Measurements from ENCODE around the gene NTRK2. TPM values are rescaled to one million over a fixed set of nuclear protein-coding genes. Genes with fewer than 3 reads are reported as not detected.

Gene NTRK2
- polyA plus RNA-seq, 1 experiment, result 2.0 TPM

DNA sequence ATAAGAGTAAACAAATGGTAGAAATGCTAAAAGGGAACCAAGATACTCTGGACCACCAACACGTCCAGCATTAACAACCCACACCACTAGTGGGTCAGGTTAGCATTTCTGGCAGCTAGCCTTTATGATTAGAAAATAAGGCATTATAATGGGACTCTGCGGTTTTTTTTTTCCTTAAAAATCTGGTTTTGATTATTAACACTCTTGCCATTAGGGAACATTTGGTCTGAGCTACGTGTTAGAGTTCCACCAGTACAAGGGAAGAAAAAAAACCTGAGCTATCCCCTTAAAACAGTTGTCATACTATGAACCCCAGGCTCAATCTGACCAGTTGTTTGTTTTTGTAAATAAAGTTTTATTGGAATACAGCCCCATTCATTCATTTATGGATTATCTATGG is 110.4 kb downstream of the NTRK2 start:
- no peak overlapping the region for H3K4me3 ChIP-seq (ENCODE audit: low read depth, low read length)
- no peak for DNase-seq (ENCODE audit: low read depth)
- H3K27me3 ChIP-seq (ENCODE audit: control insufficient read depth, insufficient read depth, low read length), result no peaks in the 10 kb centered on the region; the same call in none of the 2 replicates
- CTCF ChIA-PET, result interaction anchor here (0.5 to 5.7 kb wide), 7 partner anchors 9 to 383 kb away, joined by 3 to 56 read pairs (median 7); no protein-coding TSS in a partner anchor
- no peaks in the 10 kb centered on the region; the same call in 1 of the 2 replicates for H3K36me3 ChIP-seq (ENCODE audit: control insufficient read depth, insufficient read depth, low read length)
- TF ChIP-seq, protein P1, sequence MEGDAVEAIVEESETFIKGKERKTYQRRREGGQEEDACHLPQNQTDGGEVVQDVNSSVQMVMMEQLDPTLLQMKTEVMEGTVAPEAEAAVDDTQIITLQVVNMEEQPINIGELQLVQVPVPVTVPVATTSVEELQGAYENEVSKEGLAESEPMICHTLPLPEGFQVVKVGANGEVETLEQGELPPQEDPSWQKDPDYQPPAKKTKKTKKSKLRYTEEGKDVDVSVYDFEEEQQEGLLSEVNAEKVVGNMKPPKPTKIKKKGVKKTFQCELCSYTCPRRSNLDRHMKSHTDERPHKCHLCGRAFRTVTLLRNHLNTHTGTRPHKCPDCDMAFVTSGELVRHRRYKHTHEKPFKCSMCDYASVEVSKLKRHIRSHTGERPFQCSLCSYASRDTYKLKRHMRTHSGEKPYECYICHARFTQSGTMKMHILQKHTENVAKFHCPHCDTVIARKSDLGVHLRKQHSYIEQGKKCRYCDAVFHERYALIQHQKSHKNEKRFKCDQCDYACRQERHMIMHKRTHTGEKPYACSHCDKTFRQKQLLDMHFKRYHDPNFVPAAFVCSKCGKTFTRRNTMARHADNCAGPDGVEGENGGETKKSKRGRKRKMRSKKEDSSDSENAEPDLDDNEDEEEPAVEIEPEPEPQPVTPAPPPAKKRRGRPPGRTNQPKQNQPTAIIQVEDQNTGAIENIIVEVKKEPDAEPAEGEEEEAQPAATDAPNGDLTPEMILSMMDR (IDR thresholded peaks at IDR 0.05; ENCODE audit: insufficient read depth, low read depth, low read length), result no peak
- POLR2A ChIA-PET, result interaction anchor here (0.5 kb wide), 1 partner anchor 20 kb away, joined by 4 read pairs; no protein-coding TSS in a partner anchor

DNA sequence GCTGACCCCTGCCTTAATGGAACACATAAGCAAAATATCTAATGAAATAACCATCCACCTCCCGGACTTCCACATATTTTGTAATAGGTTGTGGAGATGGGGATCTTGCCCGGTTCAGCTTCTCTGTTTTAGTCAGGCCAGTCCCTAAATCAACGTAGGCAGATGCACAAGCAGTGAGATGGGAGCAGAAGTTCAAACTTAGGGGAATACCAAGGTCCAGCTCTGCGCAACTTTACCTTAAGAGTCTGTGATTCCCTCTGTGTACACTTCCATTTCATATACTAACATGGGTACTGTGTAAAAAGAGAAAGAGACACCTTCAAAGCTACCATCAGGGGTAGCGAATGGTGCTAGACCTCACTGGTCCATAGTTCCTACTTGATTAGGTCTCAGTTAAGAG is 110.9 kb downstream of the NTRK2 start:
- ChIA-PET POLR2A (interaction anchor here (0.5 kb wide), 1 partner anchor 19 kb away, joined by 4 read pairs; no protein-coding TSS in a partner anchor), CTCF (interaction anchor here (0.5 to 5.7 kb wide), 7 partner anchors 9 to 383 kb away, joined by 3 to 56 read pairs (median 7); no protein-coding TSS in a partner anchor)
- Histone ChIP-seq H3K27me3 (ENCODE audit: control insufficient read depth, insufficient read depth, low read length) (no peaks in the 10 kb centered on the region; the same call in none of the 2 replicates), H3K4me3 (ENCODE audit: low read depth, low read length) (no peak overlapping the region), H3K36me3 (ENCODE audit: control insufficient read depth, insufficient read depth, low read length) (no peaks in the 10 kb centered on the region; the same call in 1 of the 2 replicates)
- no peak for DNase-seq (ENCODE audit: low read depth)
- TF ChIP-seq, protein P1 (IDR thresholded peaks at IDR 0.05; ENCODE audit: insufficient read depth, low read depth, low read length), result no peak

DNA sequence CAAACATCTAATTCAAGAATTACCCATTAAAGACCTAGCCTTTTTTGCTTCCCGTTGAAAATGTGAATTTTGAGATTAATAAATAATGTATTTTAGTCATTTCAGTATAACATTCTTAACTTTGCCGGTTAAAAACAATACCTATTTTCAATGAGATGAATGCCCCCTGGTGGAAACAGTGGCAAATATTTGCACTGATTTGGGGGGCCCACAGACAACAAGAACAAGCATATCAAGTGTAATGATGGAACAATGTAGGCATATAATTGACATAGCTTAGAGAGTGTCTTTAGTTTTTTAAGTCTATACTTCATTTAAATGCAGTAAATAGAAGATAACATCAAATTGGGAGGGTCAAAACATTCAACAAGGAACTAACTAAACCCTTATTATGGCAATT is 111.9 kb downstream of the NTRK2 start:
- ChIA-PET CTCF (interaction anchor here (0.7 to 5.7 kb wide), 8 partner anchors 8 to 384 kb away, joined by 3 to 56 read pairs (median 6); no protein-coding TSS in a partner anchor), POLR2A (no interaction called here)
- no peak overlapping the region for H3K4me3 ChIP-seq (ENCODE audit: low read depth, low read length)
- no peaks in the 10 kb centered on the region; the same call in 1 of the 2 replicates for H3K36me3 ChIP-seq (ENCODE audit: control insufficient read depth, insufficient read depth, low read length)
- no peaks in the 10 kb centered on the region; the same call in none of the 2 replicates for H3K27me3 ChIP-seq (ENCODE audit: control insufficient read depth, insufficient read depth, low read length)
- DNase-seq (ENCODE audit: low read depth), result no peak
- TF ChIP-seq, protein P1 (IDR thresholded peaks at IDR 0.05; ENCODE audit: insufficient read depth, low read depth, low read length), result peak; percentile 31

DNA sequence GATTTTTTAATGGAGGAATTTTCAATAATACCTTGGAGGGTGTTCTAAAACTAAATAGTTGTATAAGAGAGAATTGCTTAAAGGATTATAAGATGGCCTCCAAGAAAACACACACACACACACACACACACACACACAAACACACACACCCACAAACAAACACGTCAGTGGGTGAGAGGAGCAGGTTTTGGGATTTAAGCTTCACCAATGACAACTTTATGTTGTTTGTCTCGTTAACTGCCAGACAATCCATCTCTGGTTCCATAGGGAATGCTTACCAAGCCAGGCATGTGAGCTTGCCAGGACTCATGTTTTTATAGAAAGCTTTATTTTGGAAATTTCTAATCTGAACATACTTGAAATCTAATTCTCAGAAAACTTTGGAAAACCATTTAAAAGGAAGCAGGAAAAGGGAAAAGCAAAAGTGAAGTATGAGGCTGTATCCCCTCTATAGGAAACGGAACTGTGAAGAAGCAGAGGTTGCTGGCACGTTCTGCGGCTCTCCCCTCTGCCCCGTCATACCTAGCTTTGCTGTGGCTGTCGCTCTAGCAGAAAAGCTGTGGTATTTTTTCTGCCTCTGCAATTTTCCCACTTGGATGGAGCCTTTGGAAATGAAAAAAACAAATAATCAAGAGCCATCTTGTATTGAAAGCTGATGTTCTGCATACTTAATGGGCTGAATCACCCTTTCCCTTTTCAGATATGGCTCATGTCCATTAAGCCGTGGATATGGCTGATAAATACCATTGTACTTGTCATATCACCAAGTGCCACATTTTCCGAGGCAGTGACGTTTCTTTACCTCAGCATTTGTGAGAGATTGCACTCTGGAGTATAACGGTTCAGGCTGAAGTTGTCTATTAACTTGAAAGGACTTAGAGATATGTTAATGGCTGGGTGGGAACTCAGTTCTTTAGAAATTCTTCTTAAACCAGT is 112.7 kb downstream of the NTRK2 start:
- H3K4me3 ChIP-seq (ENCODE audit: low read depth, low read length), result no peak overlapping the region
- no peak for DNase-seq (ENCODE audit: low read depth)
- CTCF ChIA-PET, result interaction anchor here (0.7 to 5.7 kb wide), 8 partner anchors 7 to 385 kb away, joined by 3 to 56 read pairs (median 4); no protein-coding TSS in a partner anchor
- POLR2A ChIA-PET, result no interaction called here
- TF ChIP-seq, protein P1 (IDR thresholded peaks at IDR 0.05; ENCODE audit: insufficient read depth, low read depth, low read length), result no peak
- no peaks in the 10 kb centered on the region; the same call in none of the 2 replicates for H3K27me3 ChIP-seq (ENCODE audit: control insufficient read depth, insufficient read depth, low read length)
- H3K36me3 ChIP-seq (ENCODE audit: control insufficient read depth, insufficient read depth, low read length), result no peaks in the 10 kb centered on the region; the same call in 1 of the 2 replicates
